ENCODE data around the gene FRMPD1. TPM values are rescaled to one million over a fixed set of nuclear protein-coding genes. Genes with fewer than 3 reads are reported as not detected.
"Not testable (repeated sequence)": the region's sequence is repeated elsewhere in the genome, so short reads cannot be mapped to it uniquely, and the experiment has no call there.

Gene FRMPD1
- total and polyA plus RNA-seq, 2 experiments from 2014 or later, result 0.15 to 0.32 TPM

GRCh38 chr9:37758747-37759146, 108.0 kb downstream of the FRMPD1 start:
- TF ChIP-seq, protein P1, sequence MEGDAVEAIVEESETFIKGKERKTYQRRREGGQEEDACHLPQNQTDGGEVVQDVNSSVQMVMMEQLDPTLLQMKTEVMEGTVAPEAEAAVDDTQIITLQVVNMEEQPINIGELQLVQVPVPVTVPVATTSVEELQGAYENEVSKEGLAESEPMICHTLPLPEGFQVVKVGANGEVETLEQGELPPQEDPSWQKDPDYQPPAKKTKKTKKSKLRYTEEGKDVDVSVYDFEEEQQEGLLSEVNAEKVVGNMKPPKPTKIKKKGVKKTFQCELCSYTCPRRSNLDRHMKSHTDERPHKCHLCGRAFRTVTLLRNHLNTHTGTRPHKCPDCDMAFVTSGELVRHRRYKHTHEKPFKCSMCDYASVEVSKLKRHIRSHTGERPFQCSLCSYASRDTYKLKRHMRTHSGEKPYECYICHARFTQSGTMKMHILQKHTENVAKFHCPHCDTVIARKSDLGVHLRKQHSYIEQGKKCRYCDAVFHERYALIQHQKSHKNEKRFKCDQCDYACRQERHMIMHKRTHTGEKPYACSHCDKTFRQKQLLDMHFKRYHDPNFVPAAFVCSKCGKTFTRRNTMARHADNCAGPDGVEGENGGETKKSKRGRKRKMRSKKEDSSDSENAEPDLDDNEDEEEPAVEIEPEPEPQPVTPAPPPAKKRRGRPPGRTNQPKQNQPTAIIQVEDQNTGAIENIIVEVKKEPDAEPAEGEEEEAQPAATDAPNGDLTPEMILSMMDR (IDR thresholded peaks at IDR 0.05; ENCODE audit: low read depth, low read length), result no peak
- H3K4me3 ChIP-seq, result no peak overlapping the region
- no peak overlapping the region for H3K27ac ChIP-seq
- H3K36me3 ChIP-seq, result peaks cover under 1% of the 10 kb centered on the region
- no peak for DNase-seq (ENCODE audit: low read depth in 1 of 2, low spot score in 1 of 2)
- no peaks in the 10 kb centered on the region for H3K27me3 ChIP-seq
- H3K4me1 ChIP-seq (ENCODE audit: low read depth), result no peaks in the 10 kb centered on the region
- no peaks in the 10 kb centered on the region for H3K9me3 ChIP-seq (ENCODE audit: low read depth)

GRCh38 chr9:37760416-37761161, 109.8 kb downstream of the FRMPD1 start:
- H3K4me1 ChIP-seq (ENCODE audit: low read depth), result no peaks in the 10 kb centered on the region
- H3K36me3 ChIP-seq, result peaks cover 2% of the 10 kb centered on the region
- TF ChIP-seq, protein P1 (IDR thresholded peaks at IDR 0.05; ENCODE audit: low read depth, low read length), result no peak
- H3K27me3 ChIP-seq, result no peaks in the 10 kb centered on the region
- H3K4me3 ChIP-seq, result no peak overlapping the region
- H3K27ac ChIP-seq, result no peak overlapping the region
- peak in 1 of 2 donors; percentile 38 for DNase-seq (ENCODE audit: low read depth in 1 of 2, low spot score in 1 of 2)
- no peaks in the 10 kb centered on the region for H3K9me3 ChIP-seq (ENCODE audit: low read depth)

DNA sequence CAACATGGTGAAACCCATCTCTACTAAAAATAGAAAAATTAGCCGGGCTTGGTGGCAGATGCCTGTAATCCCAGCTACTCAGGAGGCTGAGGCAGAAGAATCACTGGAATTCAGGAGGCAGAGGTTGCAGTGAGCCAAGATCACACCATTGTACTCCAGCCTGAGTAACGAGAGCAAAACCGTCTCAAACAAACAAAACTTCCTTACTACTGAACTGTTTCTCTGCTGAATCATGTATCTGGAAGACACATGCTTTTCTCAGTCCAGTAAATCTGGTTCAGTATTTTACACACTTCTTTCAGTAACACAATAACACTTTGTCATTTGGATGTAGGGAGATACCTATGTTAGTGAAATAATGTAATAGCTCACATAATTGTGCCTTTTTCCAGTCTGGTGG, 110.8 kb downstream of the FRMPD1 start:
- no peak overlapping the region for H3K27ac ChIP-seq
- peaks cover 2% of the 10 kb centered on the region for H3K36me3 ChIP-seq
- H3K4me3 ChIP-seq, result no peak overlapping the region
- DNase-seq (ENCODE audit: low read depth in 1 of 2, low spot score in 1 of 2), result peak in 1 of 2 donors; percentile 21
- no peaks in the 10 kb centered on the region for H3K9me3 ChIP-seq (ENCODE audit: low read depth)
- no peaks in the 10 kb centered on the region for H3K27me3 ChIP-seq
- H3K4me1 ChIP-seq (ENCODE audit: low read depth), result no peaks in the 10 kb centered on the region
- TF ChIP-seq, protein P1 (IDR thresholded peaks at IDR 0.05; ENCODE audit: low read depth, low read length), result no peak

- not testable (repeated sequence) for H3K9me3 ChIP-seq (ENCODE audit: low read depth); DNase-seq (ENCODE audit: low read depth in 1 of 2, low spot score in 1 of 2); H3K4me1 ChIP-seq (ENCODE audit: low read depth); H3K36me3 ChIP-seq; H3K27me3 ChIP-seq; H3K27ac ChIP-seq; H3K4me3 ChIP-seq
Observed at GRCh38 chr9:37765263-37765662, 114.5 kb downstream of the FRMPD1 start.

DNA sequence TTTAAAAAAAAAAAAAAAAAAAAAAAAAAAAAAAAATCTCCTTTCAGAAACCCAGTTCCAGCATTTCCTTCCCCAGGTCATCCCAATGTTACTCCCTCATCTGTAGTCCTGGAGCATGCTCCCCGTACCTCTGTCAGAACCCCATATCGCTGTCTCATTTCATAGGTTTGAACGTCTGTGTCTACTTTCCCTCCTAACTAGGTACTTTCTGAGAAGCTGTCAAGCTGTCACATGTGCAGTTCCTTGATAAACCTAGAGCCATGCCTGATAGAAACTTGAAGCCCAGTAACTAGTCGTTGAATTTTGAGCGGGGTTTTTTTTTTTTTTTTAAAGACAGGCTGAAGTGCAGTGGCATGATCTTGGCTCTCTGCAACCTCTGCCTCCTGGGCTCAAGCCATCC, 118.6 kb downstream of the FRMPD1 start:
- Histone ChIP-seq H3K27me3 (no peaks in the 10 kb centered on the region), H3K4me3 (no peak overlapping the region), H3K27ac (no peak overlapping the region), H3K4me1 (ENCODE audit: low read depth) (no peaks in the 10 kb centered on the region), H3K36me3 (peaks cover 4% of the 10 kb centered on the region), H3K9me3 (ENCODE audit: low read depth) (no peaks in the 10 kb centered on the region)
- no peak for DNase-seq (ENCODE audit: low read depth in 1 of 2, low spot score in 1 of 2)
- TF ChIP-seq, protein P1 (IDR thresholded peaks at IDR 0.05; ENCODE audit: low read depth, low read length), result no peak

GRCh38 chr9:37769995-37770394, 119.2 kb downstream of the FRMPD1 start:
- H3K36me3 ChIP-seq, result peaks cover 4% of the 10 kb centered on the region

More at GRCh38 chr9:37769995-37770394, 119.2 kb downstream of the FRMPD1 start:
- TF ChIP-seq, protein P1 (IDR thresholded peaks at IDR 0.05; ENCODE audit: low read depth, low read length), result no peak
- no peaks in the 10 kb centered on the region for H3K27me3 ChIP-seq
- DNase-seq (ENCODE audit: low read depth in 1 of 2, low spot score in 1 of 2), result no peak
- no peak overlapping the region for H3K27ac ChIP-seq
- H3K9me3 ChIP-seq (ENCODE audit: low read depth), result no peaks in the 10 kb centered on the region
- H3K4me3 ChIP-seq, result no peak overlapping the region
- no peaks in the 10 kb centered on the region for H3K4me1 ChIP-seq (ENCODE audit: low read depth)

Measured in cardiac muscle cell (in vitro differentiated cells and primary cell).